ENCODE data around the gene HPN. TPM values are rescaled to one million over a fixed set of nuclear protein-coding genes. Genes with fewer than 3 reads are reported as not detected.

HPN gene
- total RNA-seq, 1 donor from 2014 or later = not detected

- Mint-ChIP-seq H3K4me3 (ENCODE audit: unreplicated experiment) (no peak overlapping the region), H3K9me3 (ENCODE audit: unreplicated experiment) (peaks cover 5% of the 10 kb centered on the region), H3K36me3 (ENCODE audit: unreplicated experiment) (no peaks in the 10 kb centered on the region), H3K27me3 (ENCODE audit: unreplicated experiment) (peaks cover 9% of the 10 kb centered on the region), H3K27ac (ENCODE audit: unreplicated experiment) (no peak overlapping the region), H3K4me1 (ENCODE audit: unreplicated experiment) (no peaks in the 10 kb centered on the region)
- TF ChIP-seq CTCF (IDR thresholded peaks at IDR 0.05) = no peak
- DNase-seq (ENCODE audit: extremely low spot score, unreplicated experiment) = no peak
Observed at GRCh38 chr19:35074426-35075201, 33.1 kb downstream of the HPN start.

DNA sequence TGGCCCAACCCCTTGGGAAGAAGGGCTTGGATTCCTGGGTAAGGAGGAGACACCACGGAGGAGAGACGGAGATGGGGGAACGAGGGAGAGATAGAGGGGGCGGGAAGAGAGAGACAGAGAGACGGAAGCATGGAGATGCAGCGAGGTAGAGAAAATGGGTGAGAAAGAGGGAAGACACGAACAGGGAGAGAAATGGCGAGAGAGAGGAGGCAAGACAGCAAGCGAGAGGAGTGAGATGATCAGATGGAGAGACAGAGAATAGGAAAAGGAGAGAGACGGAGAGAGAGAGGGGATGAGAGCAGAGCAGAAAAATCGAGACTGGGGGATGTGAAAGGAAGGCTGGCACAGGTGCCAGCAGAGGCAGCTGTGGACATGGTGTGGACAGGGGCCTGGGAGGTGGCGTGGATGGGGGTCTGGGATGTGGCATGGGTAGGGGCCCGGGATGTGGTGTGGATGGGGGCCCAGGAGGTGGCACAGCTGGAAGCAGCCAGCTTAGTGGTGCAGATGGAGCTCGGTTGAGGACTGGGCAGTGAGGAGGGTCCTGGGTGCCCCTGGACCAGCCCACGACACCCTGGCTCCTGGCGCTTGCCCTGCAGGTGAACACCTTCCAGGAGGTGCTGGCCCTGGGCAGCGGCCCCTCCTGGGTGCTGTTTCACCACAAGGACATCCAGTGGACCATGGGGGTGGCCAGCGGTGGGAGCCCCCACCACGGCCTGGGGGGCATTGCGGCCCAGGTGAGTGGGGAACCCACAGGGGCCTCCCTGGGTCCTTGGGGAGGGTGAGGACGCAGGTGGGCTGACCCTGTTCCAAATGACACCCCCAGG lies 33.9 kb downstream of the HPN start:
- H3K9me3 Mint-ChIP-seq (ENCODE audit: unreplicated experiment) = peaks cover 3% of the 10 kb centered on the region
- no peak overlapping the region for H3K4me3 Mint-ChIP-seq (ENCODE audit: unreplicated experiment)
- no peak overlapping the region for H3K27ac Mint-ChIP-seq (ENCODE audit: unreplicated experiment)
- H3K4me1 Mint-ChIP-seq (ENCODE audit: unreplicated experiment) = no peaks in the 10 kb centered on the region
- H3K27me3 Mint-ChIP-seq (ENCODE audit: unreplicated experiment) = peaks cover 9% of the 10 kb centered on the region
- H3K36me3 Mint-ChIP-seq (ENCODE audit: unreplicated experiment) = no peaks in the 10 kb centered on the region
- DNase-seq (ENCODE audit: extremely low spot score, unreplicated experiment) = no peak
- no peak for TF ChIP-seq CTCF (IDR thresholded peaks at IDR 0.05)

DNA sequence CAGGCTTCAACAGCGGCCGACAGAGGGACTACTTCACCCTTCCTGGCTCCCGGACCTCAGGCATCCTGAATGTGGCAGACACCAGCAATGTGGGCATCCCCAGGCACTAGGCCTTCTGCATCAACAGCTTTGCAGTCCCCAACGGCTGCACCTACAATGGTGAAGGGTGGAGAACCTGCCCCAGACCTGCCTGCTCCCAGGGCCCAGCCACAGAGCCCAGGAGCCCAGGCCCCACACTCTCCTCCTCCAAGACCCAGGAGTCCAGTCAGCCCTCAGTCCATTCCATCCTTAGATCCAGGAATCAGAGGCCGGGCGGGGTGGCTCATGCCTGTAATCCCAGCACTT lies 34.5 kb downstream of the HPN start:
- H3K9me3 Mint-ChIP-seq (ENCODE audit: unreplicated experiment) = no peaks in the 10 kb centered on the region
- H3K27me3 Mint-ChIP-seq (ENCODE audit: unreplicated experiment) = peaks cover 9% of the 10 kb centered on the region
- no peak for DNase-seq (ENCODE audit: extremely low spot score, unreplicated experiment)
- no peaks in the 10 kb centered on the region for H3K36me3 Mint-ChIP-seq (ENCODE audit: unreplicated experiment)
- no peak overlapping the region for H3K4me3 Mint-ChIP-seq (ENCODE audit: unreplicated experiment)
- H3K4me1 Mint-ChIP-seq (ENCODE audit: unreplicated experiment) = no peaks in the 10 kb centered on the region
- H3K27ac Mint-ChIP-seq (ENCODE audit: unreplicated experiment) = no peak overlapping the region
- no peak for TF ChIP-seq CTCF (IDR thresholded peaks at IDR 0.05)

DNA sequence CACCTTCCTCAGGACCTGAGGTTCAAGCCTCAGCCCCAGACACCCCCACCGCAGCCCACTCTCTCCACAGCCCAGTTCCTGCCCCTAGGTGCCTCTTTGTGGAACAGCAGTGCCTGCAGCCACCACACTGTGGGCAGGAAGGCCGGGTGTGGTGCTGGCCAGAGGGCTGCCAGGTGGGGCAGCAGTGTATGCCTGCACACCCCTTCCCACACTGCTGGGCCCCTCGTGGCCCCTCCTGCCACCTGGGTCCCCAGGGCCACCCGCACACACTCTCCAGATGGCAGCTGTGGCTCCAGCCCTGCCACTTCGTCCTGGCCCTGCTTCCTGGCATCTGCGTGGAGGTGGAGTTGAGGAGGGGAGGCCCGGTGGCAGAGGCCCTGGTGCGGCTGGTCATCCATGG lies 35.1 kb downstream of the HPN start:
- Mint-ChIP-seq H3K27me3 (ENCODE audit: unreplicated experiment) (peaks cover 9% of the 10 kb centered on the region), H3K4me3 (ENCODE audit: unreplicated experiment) (no peak overlapping the region), H3K27ac (ENCODE audit: unreplicated experiment) (no peak overlapping the region), H3K9me3 (ENCODE audit: unreplicated experiment) (no peaks in the 10 kb centered on the region), H3K36me3 (ENCODE audit: unreplicated experiment) (no peaks in the 10 kb centered on the region), H3K4me1 (ENCODE audit: unreplicated experiment) (no peaks in the 10 kb centered on the region)
- DNase-seq (ENCODE audit: extremely low spot score, unreplicated experiment) = no peak
- TF ChIP-seq CTCF (IDR thresholded peaks at IDR 0.05) = no peak

Data from osteocyte (in vitro differentiated cells).